ENCODE measurements around the gene PATJ. TPM values are rescaled to one million over a fixed set of nuclear protein-coding genes. Genes with fewer than 3 reads are reported as not detected.
"Not testable (repeated sequence)": the region's sequence is repeated elsewhere in the genome, so short reads cannot be mapped to it uniquely, and the experiment has no call there.

Gene PATJ
- polyA plus RNA-seq, 1 experiment = 3.6 TPM

GRCh38 chr1:61784726-61785125, 42.4 kb downstream of the PATJ start:
- ChIA-PET CTCF (no interaction called here), POLR2A (no interaction called here)
- Histone ChIP-seq H3K4me3 (ENCODE audit: low read depth, low read length) (no peak overlapping the region), H3K9me3 (ENCODE audit: control insufficient read depth, insufficient read depth, low read length) (no peaks in the 10 kb centered on the region), H3K27ac (ENCODE audit: low read depth, low read length) (no peak overlapping the region), H3K27me3 (ENCODE audit: control insufficient read depth, insufficient read depth, low read length) (no peaks in the 10 kb centered on the region)
- no peak for DNase-seq (ENCODE audit: low read depth, low spot score)
- TF ChIP-seq, protein P1, sequence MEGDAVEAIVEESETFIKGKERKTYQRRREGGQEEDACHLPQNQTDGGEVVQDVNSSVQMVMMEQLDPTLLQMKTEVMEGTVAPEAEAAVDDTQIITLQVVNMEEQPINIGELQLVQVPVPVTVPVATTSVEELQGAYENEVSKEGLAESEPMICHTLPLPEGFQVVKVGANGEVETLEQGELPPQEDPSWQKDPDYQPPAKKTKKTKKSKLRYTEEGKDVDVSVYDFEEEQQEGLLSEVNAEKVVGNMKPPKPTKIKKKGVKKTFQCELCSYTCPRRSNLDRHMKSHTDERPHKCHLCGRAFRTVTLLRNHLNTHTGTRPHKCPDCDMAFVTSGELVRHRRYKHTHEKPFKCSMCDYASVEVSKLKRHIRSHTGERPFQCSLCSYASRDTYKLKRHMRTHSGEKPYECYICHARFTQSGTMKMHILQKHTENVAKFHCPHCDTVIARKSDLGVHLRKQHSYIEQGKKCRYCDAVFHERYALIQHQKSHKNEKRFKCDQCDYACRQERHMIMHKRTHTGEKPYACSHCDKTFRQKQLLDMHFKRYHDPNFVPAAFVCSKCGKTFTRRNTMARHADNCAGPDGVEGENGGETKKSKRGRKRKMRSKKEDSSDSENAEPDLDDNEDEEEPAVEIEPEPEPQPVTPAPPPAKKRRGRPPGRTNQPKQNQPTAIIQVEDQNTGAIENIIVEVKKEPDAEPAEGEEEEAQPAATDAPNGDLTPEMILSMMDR (IDR thresholded peaks at IDR 0.05; ENCODE audit: low read depth, low read length) = no peak

DNA sequence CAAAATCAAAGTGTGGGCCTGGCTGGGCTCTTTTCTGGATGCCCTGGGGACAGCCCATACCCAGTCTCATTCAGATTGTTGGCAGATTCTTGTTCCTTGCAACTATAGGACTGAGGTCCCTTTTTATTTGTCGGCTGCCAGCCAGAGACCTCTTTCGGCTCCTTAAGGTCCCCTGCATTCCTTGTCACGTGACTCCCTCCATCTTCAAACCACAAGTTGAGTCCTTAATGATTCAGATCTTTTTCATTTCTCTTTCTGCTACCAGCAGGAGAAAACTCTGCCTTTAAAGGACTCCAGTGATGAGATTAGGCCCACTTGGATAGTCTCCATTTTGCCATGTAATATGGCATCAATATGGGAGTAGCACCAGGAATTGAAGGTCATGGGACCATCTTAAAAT, 48.6 kb downstream of the PATJ start:
- no peak for DNase-seq (ENCODE audit: low read depth, low spot score)
- Histone ChIP-seq H3K27ac (ENCODE audit: low read depth, low read length) (no peak overlapping the region), H3K27me3 (ENCODE audit: control insufficient read depth, insufficient read depth, low read length) (no peaks in the 10 kb centered on the region), H3K9me3 (ENCODE audit: control insufficient read depth, insufficient read depth, low read length) (no peaks in the 10 kb centered on the region), H3K4me3 (ENCODE audit: low read depth, low read length) (no peak overlapping the region)
- ChIA-PET POLR2A (no interaction called here), CTCF (no interaction called here)
- TF ChIP-seq, protein P1 (IDR thresholded peaks at IDR 0.05; ENCODE audit: low read depth, low read length) = no peak

DNA sequence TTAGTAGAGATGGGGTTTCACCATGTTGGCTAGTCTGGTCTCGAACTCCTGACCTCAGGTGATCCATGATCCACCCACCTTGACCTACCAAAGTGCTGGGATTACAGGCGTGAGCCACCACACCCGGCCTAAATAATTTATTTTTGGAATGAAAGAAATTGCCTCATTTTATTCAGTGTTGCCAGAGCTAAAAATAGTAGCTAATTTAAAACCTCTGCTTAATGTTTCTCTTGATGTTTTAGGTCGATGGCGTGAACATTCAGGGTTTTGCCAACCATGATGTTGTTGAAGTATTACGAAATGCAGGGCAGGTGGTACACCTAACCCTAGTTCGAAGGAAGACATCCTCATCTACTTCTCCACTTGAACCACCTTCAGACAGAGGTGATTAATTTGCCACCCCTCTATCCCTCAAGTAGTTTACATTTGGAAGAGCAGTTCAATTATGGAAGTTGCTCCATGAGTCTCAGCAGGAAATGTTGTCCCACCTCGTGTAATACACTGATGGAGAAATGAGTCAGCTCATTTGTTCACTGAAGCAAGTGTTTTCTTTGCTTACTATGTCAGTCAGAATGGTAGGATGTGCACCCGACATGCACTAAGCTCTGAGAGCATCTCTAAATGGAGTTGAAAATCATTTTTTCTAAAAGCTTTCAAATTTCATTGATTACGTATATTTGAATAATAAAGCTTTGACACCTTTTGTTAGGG, 54.9 kb downstream of the PATJ start:
- POLR2A ChIA-PET = no interaction called here
- no peak overlapping the region for H3K4me3 ChIP-seq (ENCODE audit: low read depth, low read length)
- no peak for DNase-seq (ENCODE audit: low read depth, low spot score)

GRCh38 chr1:61801047-61801446, 58.8 kb downstream of the PATJ start:
- POLR2A ChIA-PET; H3K27me3 ChIP-seq (ENCODE audit: control insufficient read depth, insufficient read depth, low read length); H3K27ac ChIP-seq (ENCODE audit: low read depth, low read length); H3K4me3 ChIP-seq (ENCODE audit: low read depth, low read length); CTCF ChIA-PET; H3K9me3 ChIP-seq (ENCODE audit: control insufficient read depth, insufficient read depth, low read length); DNase-seq (ENCODE audit: low read depth, low spot score): not testable (repeated sequence)

More for the DNA sequence above, 54.9 kb downstream of the PATJ start:
- Histone ChIP-seq H3K9me3 (ENCODE audit: control insufficient read depth, insufficient read depth, low read length) (no peaks in the 10 kb centered on the region), H3K27ac (ENCODE audit: low read depth, low read length) (no peak overlapping the region), H3K27me3 (ENCODE audit: control insufficient read depth, insufficient read depth, low read length) (no peaks in the 10 kb centered on the region)
- TF ChIP-seq, protein P1 (IDR thresholded peaks at IDR 0.05; ENCODE audit: low read depth, low read length) = no peak
- CTCF ChIA-PET = no interaction called here

- TF ChIP-seq, protein P1 (IDR thresholded peaks at IDR 0.05; ENCODE audit: low read depth, low read length) = no peak
- no peak for DNase-seq (ENCODE audit: low read depth, low spot score)
- CTCF ChIA-PET = no interaction called here
- H3K4me3 ChIP-seq (ENCODE audit: low read depth, low read length) = no peak overlapping the region
- H3K27me3 ChIP-seq (ENCODE audit: control insufficient read depth, insufficient read depth, low read length) = no peaks in the 10 kb centered on the region
- POLR2A ChIA-PET = no interaction called here
- no peak overlapping the region for H3K27ac ChIP-seq (ENCODE audit: low read depth, low read length)
- H3K9me3 ChIP-seq (ENCODE audit: control insufficient read depth, insufficient read depth, low read length) = no peaks in the 10 kb centered on the region
Observed at GRCh38 chr1:61807606-61808140, 65.4 kb downstream of the PATJ start.
